ENCODE data around the gene UMAD1. TPM values are rescaled to one million over a fixed set of nuclear protein-coding genes. Genes with fewer than 3 reads are reported as not detected.

Gene UMAD1
- total RNA-seq, 2 experiments from 2014 or later, result 11.0 to 15.3 TPM

DNA sequence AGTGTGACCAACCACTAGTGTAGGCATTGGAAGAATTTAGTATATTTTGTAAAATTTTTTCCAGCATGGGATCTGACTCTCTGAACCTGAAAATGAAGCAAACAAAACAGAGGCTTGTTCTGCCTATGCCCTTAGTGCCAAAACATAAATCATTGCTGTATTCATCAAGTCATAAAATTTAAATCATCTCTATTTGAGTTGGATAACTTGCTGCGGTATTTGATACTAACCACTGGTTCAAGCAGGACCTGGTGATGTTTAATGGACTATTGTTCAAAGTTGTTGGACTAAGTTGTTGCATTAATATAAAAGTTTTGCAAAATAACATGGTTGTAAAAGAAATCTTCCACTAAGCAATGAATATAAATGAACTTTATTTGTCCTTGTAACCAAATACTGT, 97.6 kb downstream of the UMAD1 start:
- DNase-seq, result no peak
- Mint-ChIP-seq H3K4me3 (no peak overlapping the region), H3K36me3 (ENCODE audit: low read depth) (no peaks in the 10 kb centered on the region), H3K27ac (no peak overlapping the region), H3K27me3 (no peaks in the 10 kb centered on the region), H3K4me1 (ENCODE audit: low read depth) (peaks cover 30% of the 10 kb centered on the region), H3K9me3 (no peaks in the 10 kb centered on the region)
- no peaks in the 10 kb centered on the region for H3K36me3 ChIP-seq (ENCODE audit: insufficient read depth, low read length)
- H3K27ac ChIP-seq (ENCODE audit: low read depth in 1 of 2, low read length in 2 of 2), result no peak overlapping the region
- no peaks in the 10 kb centered on the region for H3K4me1 ChIP-seq (ENCODE audit: insufficient read depth, low read length)
- H3K27me3 ChIP-seq (ENCODE audit: control insufficient read depth in 1 of 2, insufficient read depth in 2 of 2, low read length in 2 of 2), result no peaks in the 10 kb centered on the region
- TF ChIP-seq, protein P1, sequence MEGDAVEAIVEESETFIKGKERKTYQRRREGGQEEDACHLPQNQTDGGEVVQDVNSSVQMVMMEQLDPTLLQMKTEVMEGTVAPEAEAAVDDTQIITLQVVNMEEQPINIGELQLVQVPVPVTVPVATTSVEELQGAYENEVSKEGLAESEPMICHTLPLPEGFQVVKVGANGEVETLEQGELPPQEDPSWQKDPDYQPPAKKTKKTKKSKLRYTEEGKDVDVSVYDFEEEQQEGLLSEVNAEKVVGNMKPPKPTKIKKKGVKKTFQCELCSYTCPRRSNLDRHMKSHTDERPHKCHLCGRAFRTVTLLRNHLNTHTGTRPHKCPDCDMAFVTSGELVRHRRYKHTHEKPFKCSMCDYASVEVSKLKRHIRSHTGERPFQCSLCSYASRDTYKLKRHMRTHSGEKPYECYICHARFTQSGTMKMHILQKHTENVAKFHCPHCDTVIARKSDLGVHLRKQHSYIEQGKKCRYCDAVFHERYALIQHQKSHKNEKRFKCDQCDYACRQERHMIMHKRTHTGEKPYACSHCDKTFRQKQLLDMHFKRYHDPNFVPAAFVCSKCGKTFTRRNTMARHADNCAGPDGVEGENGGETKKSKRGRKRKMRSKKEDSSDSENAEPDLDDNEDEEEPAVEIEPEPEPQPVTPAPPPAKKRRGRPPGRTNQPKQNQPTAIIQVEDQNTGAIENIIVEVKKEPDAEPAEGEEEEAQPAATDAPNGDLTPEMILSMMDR (IDR thresholded peaks at IDR 0.05), result no peak
- H3K9me3 ChIP-seq (ENCODE audit: control insufficient read depth in 1 of 2, insufficient read depth in 1 of 2, low read length in 2 of 2), result no peaks in the 10 kb centered on the region
- ChIA-PET CTCF (no interaction called here), POLR2A (interaction anchor here (0.7 kb wide), 1 partner anchor 31 kb away, joined by 3 read pairs; no protein-coding TSS in a partner anchor)
- no peak for ATAC-seq (ENCODE audit: poor library complexity)
- no peak overlapping the region for H3K4me3 ChIP-seq (ENCODE audit: low read length)
- intact Hi-C loops (cut with DNase I, micrococcal nuclease), result no loop called here

DNA sequence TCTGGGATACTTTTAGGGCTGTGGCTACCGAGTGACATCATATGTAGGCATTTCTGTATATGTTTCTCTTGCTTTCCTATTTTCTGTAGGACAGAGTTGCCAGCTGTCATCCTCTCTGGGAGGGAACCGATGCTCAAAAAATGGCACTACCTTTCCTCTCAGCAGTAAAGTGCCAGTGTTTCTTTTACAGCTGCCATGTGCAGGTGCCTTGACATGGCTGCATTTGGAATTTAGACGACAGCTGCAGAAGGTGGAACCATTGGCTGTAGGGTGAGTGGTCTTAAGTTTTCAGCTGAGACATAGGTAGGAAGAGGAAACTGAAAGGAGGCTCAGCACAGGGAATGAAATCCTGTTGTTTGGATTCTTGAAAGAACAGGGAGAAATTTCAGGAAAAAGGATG, 98.1 kb downstream of the UMAD1 start:
- CTCF ChIA-PET, result no interaction called here

DNA sequence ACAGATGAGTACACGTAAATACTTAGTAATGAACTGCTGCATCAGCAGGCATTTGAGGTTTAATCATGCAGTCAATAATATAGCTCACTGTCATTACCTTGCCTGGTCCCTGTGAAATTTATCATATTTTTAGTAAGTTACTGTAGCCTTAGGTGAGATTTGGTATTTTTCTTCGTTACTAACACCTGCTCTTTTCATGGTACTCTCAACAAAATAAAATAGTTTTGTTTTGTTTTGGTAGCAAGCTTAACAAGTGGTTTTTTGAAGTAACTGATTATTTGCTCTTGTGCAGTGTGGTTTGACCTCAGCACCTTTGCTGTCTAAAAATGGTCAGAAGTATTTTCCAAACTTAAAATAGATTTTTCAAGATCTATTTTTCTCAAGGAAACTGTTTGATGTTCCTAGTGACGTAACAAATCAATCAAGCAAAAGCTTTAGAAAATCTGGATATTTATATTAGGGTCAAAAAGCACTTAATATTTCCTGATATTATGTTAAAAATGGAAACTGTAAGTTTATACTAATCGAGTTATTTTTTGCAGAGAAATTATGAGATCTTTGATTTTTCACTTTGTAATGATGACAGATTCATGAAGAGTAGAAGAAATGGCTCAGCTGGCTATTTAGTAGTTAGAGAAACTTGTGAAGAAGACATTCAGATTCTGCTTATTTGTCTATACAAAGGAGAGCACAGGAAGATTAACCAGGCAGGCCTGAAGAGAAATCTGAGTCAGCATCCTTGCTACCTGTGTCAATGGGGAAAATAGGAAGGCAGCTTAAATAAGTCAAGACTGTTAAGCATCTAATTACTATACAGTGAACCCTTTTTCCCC, 98.9 kb downstream of the UMAD1 start:
- H3K4me3 ChIP-seq (ENCODE audit: low read length), result no peak overlapping the region
- no peaks in the 10 kb centered on the region for H3K27me3 Mint-ChIP-seq
- H3K4me1 Mint-ChIP-seq (ENCODE audit: low read depth), result peaks cover 27% of the 10 kb centered on the region
- H3K4me3 Mint-ChIP-seq, result no peak overlapping the region
- no peaks in the 10 kb centered on the region for H3K36me3 ChIP-seq (ENCODE audit: insufficient read depth, low read length)
- TF ChIP-seq, protein P1 (IDR thresholded peaks at IDR 0.05), result no peak
- ChIA-PET CTCF (interaction anchor here (1.3 kb wide), 1 partner anchor 22 kb away, joined by 7 read pairs; no protein-coding TSS in a partner anchor), POLR2A (no interaction called here)
- no peak overlapping the region for H3K27ac ChIP-seq (ENCODE audit: low read depth in 1 of 2, low read length in 2 of 2)
- no peak for DNase-seq
- intact Hi-C loops (cut with DNase I, micrococcal nuclease), result no loop called here
- H3K9me3 ChIP-seq (ENCODE audit: control insufficient read depth in 1 of 2, insufficient read depth in 1 of 2, low read length in 2 of 2), result no peaks in the 10 kb centered on the region
- H3K27me3 ChIP-seq (ENCODE audit: control insufficient read depth in 1 of 2, insufficient read depth in 2 of 2, low read length in 2 of 2), result no peaks in the 10 kb centered on the region
- no peaks in the 10 kb centered on the region for H3K36me3 Mint-ChIP-seq (ENCODE audit: low read depth)
- H3K4me1 ChIP-seq (ENCODE audit: insufficient read depth, low read length), result no peaks in the 10 kb centered on the region
- no peak for ATAC-seq (ENCODE audit: poor library complexity)
- no peak overlapping the region for H3K27ac Mint-ChIP-seq
- H3K9me3 Mint-ChIP-seq, result no peaks in the 10 kb centered on the region

More for the DNA sequence above, 98.1 kb downstream of the UMAD1 start:
- Histone ChIP-seq H3K36me3 (ENCODE audit: insufficient read depth, low read length) (no peaks in the 10 kb centered on the region), H3K4me1 (ENCODE audit: insufficient read depth, low read length) (no peaks in the 10 kb centered on the region), H3K9me3 (ENCODE audit: control insufficient read depth in 1 of 2, insufficient read depth in 1 of 2, low read length in 2 of 2) (no peaks in the 10 kb centered on the region), H3K27ac (ENCODE audit: low read depth in 1 of 2, low read length in 2 of 2) (no peak overlapping the region), H3K27me3 (ENCODE audit: control insufficient read depth in 1 of 2, insufficient read depth in 2 of 2, low read length in 2 of 2) (no peaks in the 10 kb centered on the region), H3K4me3 (ENCODE audit: low read length) (no peak overlapping the region)
- DNase-seq (no peak), ATAC-seq (ENCODE audit: poor library complexity) (no peak)
- TF ChIP-seq, protein P1 (IDR thresholded peaks at IDR 0.05), result no peak
- H3K4me1 Mint-ChIP-seq (ENCODE audit: low read depth), result peaks cover 28% of the 10 kb centered on the region
- H3K36me3 Mint-ChIP-seq (ENCODE audit: low read depth), result no peaks in the 10 kb centered on the region
- H3K27ac Mint-ChIP-seq, result no peak overlapping the region
- POLR2A ChIA-PET, result interaction anchor here (0.7 kb wide), 1 partner anchor 31 kb away, joined by 3 read pairs; no protein-coding TSS in a partner anchor
- no peak overlapping the region for H3K4me3 Mint-ChIP-seq
- no peaks in the 10 kb centered on the region for H3K27me3 Mint-ChIP-seq
- H3K9me3 Mint-ChIP-seq, result no peaks in the 10 kb centered on the region
- intact Hi-C loops (cut with DNase I, micrococcal nuclease), result no loop called here

Measured in CD4-positive, alpha-beta T cell (primary cell).